H1 (cell line): Measurements from ENCODE around the gene XRN2. TPM values are rescaled to one million over a fixed set of nuclear protein-coding genes. Genes with fewer than 3 reads are reported as not detected.

Experiments used
- CBX8 ChIP-seq: fragments of 300-800, 300-1000 bp; sonication (generic); IDR thresholded peaks from 2 replicates; pipeline ENCODE4 v1.7.1; 2016; ENCODE audit warnings: low read depth, low read length, borderline replicate concordance
- EZH2 ChIP-seq: fragments of 200-600 bp; sonication (generic); IDR thresholded peaks from 2 replicates; pipeline ENCODE4 v1.7.1; 2012; ENCODE audit warnings: low read depth, mild to moderate bottlenecking, moderate library complexity, low read length, inconsistent platforms; ENCODE audit not compliant: severe bottlenecking
- JUND ChIP-seq: IDR thresholded peaks from 2 replicates; pipeline ENCODE4 v1.6.1; 2011; ENCODE audit warnings: mild to moderate bottlenecking, improper control_type of control experiment, low read length
- SAP30 ChIP-seq: fragments of 300-600 bp; sonication (generic); IDR thresholded peaks from 2 replicates; pipeline ENCODE4 v1.7.1; 2012; ENCODE audit warnings: low read length, moderate library complexity, mild to moderate bottlenecking, inconsistent platforms; ENCODE audit not compliant: insufficient read depth, insufficient replicate concordance
- SP4 ChIP-seq: IDR thresholded peaks from 2 replicates; pipeline ENCODE4 v1.6.1; 2012; ENCODE audit warnings: low read length, inconsistent platforms
- TEAD4 ChIP-seq: IDR thresholded peaks from 2 replicates; pipeline ENCODE4 v1.6.1; 2012; ENCODE audit warnings: low read depth, low read length, inconsistent platforms, mixed read lengths
- polyA plus RNA-seq, 7 experiments: library from polyadenylated mRNA; depleted of rRNA in 3 of 7; stranded (reverse) in 5 of 7; unstranded in 2 of 7; fragments of >200 nt in 5 of 7; fragments of 200-250 nt in 2 of 7; gene quantifications; 1 replicate in 5 of 7; 2 replicates in 1 of 7; 4 replicates in 1 of 7; pipeline versions ENCODE4 v1.2.1 to v1.2.3, GENCODE V29; 2011 to 2013; ENCODE audit warnings: missing spikeins in 2 of 7, mixed read lengths in 2 of 7
- total RNA-seq: library from RNA; stranded (reverse); fragmentation: NEBNext Ultra II Directional; extraction: Animal tissue kit (Norgen Biotek cat#: 25700); gene quantifications from 2 replicates; pipeline ENCODE4 v1.2.1, GENCODE V29; 2021

Gene XRN2
- total and polyA plus RNA-seq, 2 of the 8 experiments (the other 6 are each of a cell fraction or from before 2014, with no cell fraction given): 60.3 to 139 TPM

- TF ChIP-seq SP4 (no peak), JUND (no peak), EZH2 (no peak), CBX8 (no peak), TEAD4 (no peak), SAP30 (no peak)
Observed at GRCh38 chr20:21377701-21378100, 74.6 kb downstream of the XRN2 start (continued).
